Spleen (tissue), 7 donors: Measurements from ENCODE around the gene KRT222.

Experiments
- POLR2A ChIP-seq, 3 donors: fragments of 450-650 bp; IDR thresholded peaks; one replicate each; pipeline ENCODE4 v1.5.1; 2017; ENCODE audit warnings: antibody characterized with exemption in 3 of 3, mild to moderate bottlenecking in 1 of 3
- POLR2AphosphoS5 ChIP-seq, 3 donors: sonication (generic); formaldehyde crosslinking; IDR thresholded peaks; one replicate each; pipeline ENCODE4 v1.5.1; 2017; ENCODE audit warnings: antibody characterized with exemption in 3 of 3
- TF ChIP-seq, protein P1 (sequence below), 11 experiments: fragments of 200-600 bp in 7 of 11; fragments of 450-650 bp in 4 of 11; sonication (generic) in 4 of 11; IDR thresholded peaks in 8 of 11; conservative IDR thresholded peaks in 3 of 11; 1 replicate in 7 of 11; 2 replicates in 4 of 11; pipeline versions ENCODE4 v1.4.0 to v1.8.0; 2016 to 2021; ENCODE audit warnings: antibody characterized with exemption in 11 of 11, inconsistent platforms in 4 of 11, mild to moderate bottlenecking in 1 of 11
- donor health status: DM: no; HTN: no; CAD: no; lungs with moderate emphysema.
- donor health status: DM: no; HTN: no; CAD: no.
- donor health status: DM: no; HTN: no; CAD: no.

DNA sequence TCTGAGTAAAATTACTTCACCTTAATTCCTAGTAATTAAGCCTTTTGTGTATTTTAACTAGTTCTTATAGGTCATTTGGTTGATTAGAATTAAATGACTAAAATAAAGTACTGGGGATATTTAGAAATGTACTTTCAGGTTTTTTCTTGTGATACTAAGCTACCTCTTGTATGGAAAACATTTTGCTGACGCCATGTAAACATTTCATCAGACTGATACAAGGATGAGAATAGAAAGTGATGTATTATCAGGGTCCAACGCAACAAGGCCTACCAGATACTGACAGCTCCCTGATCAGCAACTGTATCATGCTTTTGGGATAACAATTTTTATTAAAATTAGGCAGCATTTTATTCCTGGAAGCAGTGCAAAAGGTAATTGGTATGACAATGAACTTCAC is 19.0 kb downstream of the KRT222 start:
- TF ChIP-seq POLR2A (IDR thresholded peaks at IDR 0.05) (no peak), POLR2AphosphoS5 (IDR thresholded peaks at IDR 0.05) (no peak)
- TF ChIP-seq, protein P1, sequence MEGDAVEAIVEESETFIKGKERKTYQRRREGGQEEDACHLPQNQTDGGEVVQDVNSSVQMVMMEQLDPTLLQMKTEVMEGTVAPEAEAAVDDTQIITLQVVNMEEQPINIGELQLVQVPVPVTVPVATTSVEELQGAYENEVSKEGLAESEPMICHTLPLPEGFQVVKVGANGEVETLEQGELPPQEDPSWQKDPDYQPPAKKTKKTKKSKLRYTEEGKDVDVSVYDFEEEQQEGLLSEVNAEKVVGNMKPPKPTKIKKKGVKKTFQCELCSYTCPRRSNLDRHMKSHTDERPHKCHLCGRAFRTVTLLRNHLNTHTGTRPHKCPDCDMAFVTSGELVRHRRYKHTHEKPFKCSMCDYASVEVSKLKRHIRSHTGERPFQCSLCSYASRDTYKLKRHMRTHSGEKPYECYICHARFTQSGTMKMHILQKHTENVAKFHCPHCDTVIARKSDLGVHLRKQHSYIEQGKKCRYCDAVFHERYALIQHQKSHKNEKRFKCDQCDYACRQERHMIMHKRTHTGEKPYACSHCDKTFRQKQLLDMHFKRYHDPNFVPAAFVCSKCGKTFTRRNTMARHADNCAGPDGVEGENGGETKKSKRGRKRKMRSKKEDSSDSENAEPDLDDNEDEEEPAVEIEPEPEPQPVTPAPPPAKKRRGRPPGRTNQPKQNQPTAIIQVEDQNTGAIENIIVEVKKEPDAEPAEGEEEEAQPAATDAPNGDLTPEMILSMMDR (IDR thresholded peaks at IDR 0.05 in 8 of 11, conservative IDR thresholded peaks at IDR 0.05 in 3 of 11): no peak
